Astrocyte (in vitro differentiated cells and primary cell): ENCODE measurements around the gene DHRS7B.

ENCODE experiments used
- EZH2 ChIP-seq: IDR thresholded peaks from 2 replicates; pipeline ENCODE4 v1.6.1; 2012; ENCODE audit warnings: mild to moderate bottlenecking, low read length, inconsistent platforms; ENCODE audit not compliant: insufficient read depth
- TF ChIP-seq, protein P1 (sequence below): IDR thresholded peaks from 2 replicates; pipeline ENCODE4 v1.5.1; 2011; ENCODE audit warnings: low read depth, mild to moderate bottlenecking, inconsistent platforms, low read length, moderate library complexity; ENCODE audit not compliant: insufficient read depth

DNA sequence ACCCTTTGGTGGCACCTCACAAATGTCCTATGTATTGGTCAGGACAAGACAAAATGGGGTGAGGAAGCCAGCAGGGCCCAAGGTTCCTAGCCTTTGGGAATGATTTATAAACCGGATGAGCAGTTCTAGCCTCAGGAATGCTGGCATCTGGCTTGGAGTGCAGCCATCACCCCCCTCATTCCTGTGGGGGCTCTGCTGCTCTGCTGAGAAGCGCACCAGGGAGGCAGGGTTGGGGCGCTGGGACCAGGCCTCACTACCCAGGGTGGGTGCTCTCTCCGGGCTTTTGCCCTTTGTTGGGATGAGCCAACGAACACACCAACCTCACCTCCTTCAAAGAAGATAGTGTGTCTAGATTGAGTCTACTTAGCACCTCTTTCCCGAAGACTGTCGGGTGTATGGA is 47.9 kb downstream of the DHRS7B start:
- TF ChIP-seq, protein P1, sequence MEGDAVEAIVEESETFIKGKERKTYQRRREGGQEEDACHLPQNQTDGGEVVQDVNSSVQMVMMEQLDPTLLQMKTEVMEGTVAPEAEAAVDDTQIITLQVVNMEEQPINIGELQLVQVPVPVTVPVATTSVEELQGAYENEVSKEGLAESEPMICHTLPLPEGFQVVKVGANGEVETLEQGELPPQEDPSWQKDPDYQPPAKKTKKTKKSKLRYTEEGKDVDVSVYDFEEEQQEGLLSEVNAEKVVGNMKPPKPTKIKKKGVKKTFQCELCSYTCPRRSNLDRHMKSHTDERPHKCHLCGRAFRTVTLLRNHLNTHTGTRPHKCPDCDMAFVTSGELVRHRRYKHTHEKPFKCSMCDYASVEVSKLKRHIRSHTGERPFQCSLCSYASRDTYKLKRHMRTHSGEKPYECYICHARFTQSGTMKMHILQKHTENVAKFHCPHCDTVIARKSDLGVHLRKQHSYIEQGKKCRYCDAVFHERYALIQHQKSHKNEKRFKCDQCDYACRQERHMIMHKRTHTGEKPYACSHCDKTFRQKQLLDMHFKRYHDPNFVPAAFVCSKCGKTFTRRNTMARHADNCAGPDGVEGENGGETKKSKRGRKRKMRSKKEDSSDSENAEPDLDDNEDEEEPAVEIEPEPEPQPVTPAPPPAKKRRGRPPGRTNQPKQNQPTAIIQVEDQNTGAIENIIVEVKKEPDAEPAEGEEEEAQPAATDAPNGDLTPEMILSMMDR: no peak
- TF ChIP-seq EZH2: no peak
